Fibroblast of lung (primary cell): ENCODE results near the gene SORL1-AS1.

Source experiments
- DNase-seq, 2 donors: peaks; one replicate each; pipeline versions ENCODE4 v3.0.0 to v3.0.0-alpha.2; 2010; ENCODE audit warnings: low read depth in 2 of 2
- H2AFZ ChIP-seq: 2 replicates; pipeline ENCODE4 v1.5.1; 2012; ENCODE audit warnings: low read length, control low read depth, inconsistent platforms
- H3K27ac ChIP-seq: 2 replicates; pipeline ENCODE4 v1.5.1; 2011; ENCODE audit warnings: low read length, control low read depth; ENCODE audit not compliant: insufficient read depth
- H3K27me3 ChIP-seq: 2 replicates; pipeline ENCODE4 v1.5.1; 2011; ENCODE audit warnings: mild to moderate bottlenecking, low read length; ENCODE audit not compliant: control insufficient read depth, insufficient read depth
- H3K36me3 ChIP-seq: 2 replicates; pipeline ENCODE4 v1.5.1; 2011; ENCODE audit warnings: low read length; ENCODE audit not compliant: control insufficient read depth, insufficient read depth
- H3K4me1 ChIP-seq: 2 replicates; pipeline ENCODE4 v1.5.1; 2011; ENCODE audit warnings: low read length; ENCODE audit not compliant: control insufficient read depth, insufficient read depth; ENCODE audit errors: extremely low read depth
- H3K4me2 ChIP-seq: 2 replicates; pipeline ENCODE4 v1.5.1; 2011; ENCODE audit warnings: low read length, control low read depth; ENCODE audit not compliant: insufficient read depth; ENCODE audit errors: extremely low read depth
- H3K4me3 ChIP-seq, 4 experiments: fragments of 200-600 bp in 1 of 4; sonication (generic) in 1 of 4; replicated peaks in 1 of 4; 2 replicates each; pipeline ENCODE4 v1.5.1; 2011 to 2016; ENCODE audit warnings: low read length in 4 of 4, low read depth in 3 of 4, mild to moderate bottlenecking in 3 of 4, control low read depth in 2 of 4, inconsistent platforms in 1 of 4, mixed read lengths in 1 of 4; ENCODE audit not compliant: insufficient read depth in 1 of 4; ENCODE audit errors: control extremely low read depth in 1 of 4
- H3K79me2 ChIP-seq: 2 replicates; pipeline ENCODE4 v1.5.1; 2012; ENCODE audit warnings: mild to moderate bottlenecking, low read length, inconsistent platforms; ENCODE audit not compliant: control insufficient read depth, insufficient read depth
- H3K9ac ChIP-seq: 2 replicates; pipeline ENCODE4 v1.5.1; 2011; ENCODE audit warnings: mild to moderate bottlenecking, low read length, control low read depth; ENCODE audit not compliant: insufficient read depth
- H3K9me3 ChIP-seq: 2 replicates; pipeline ENCODE4 v1.5.1; 2012; ENCODE audit warnings: low read depth, low read length; ENCODE audit not compliant: control insufficient read depth, insufficient read depth
- H4K20me1 ChIP-seq: 2 replicates; pipeline ENCODE4 v1.5.1; 2011; ENCODE audit warnings: low read length; ENCODE audit not compliant: control insufficient read depth, insufficient read depth; ENCODE audit errors: extremely low read depth
- CTCF ChIP-seq, 2 donors: IDR thresholded peaks in 1 of 2; conservative IDR thresholded peaks in 1 of 2; 1 replicate in 1 of 2; 2 replicates in 1 of 2; pipeline ENCODE4 v1.5.1; 2011 to 2012; ENCODE audit warnings: low read length in 2 of 2, control low read depth in 1 of 2, inconsistent platforms in 1 of 2, low read depth in 1 of 2, mild to moderate bottlenecking in 1 of 2
- EZH2 ChIP-seq: IDR thresholded peaks from 2 replicates; pipeline ENCODE4 v1.5.1; 2012; ENCODE audit warnings: low read length, control low read depth, mild to moderate bottlenecking; ENCODE audit errors: missing control alignments

Gene SORL1-AS1

DNA sequence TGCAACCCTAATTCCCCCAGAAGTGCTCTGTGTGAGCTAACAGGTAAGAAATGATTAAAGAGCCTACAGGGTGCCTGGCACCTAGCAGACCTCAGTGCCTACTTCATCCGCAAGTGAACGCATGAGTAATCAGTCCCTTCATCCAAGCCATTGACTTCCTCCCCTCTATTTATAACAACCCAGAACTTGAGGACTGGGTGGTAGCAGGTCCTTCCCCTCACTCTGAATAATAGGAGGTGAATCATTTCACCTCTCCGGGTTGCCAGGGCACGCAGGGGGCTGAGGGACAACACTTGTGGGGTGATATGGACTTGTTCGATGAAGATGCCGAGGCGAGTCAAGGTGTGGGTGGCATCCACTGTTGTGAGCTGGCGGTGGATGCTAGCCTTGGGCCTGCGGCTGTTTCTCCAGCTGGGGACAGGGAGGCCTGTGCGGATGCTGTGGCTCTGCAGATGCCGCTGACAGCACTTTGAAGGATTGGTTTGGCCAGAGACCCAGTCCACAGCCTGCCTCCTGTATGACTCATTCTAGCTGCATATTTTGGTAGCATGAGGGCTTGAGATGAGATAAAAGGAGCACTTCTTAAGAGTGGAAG, 11.7 kb upstream of the SORL1-AS1 start:
- Histone ChIP-seq H3K27ac (no peak overlapping the region), H2AFZ (no peak overlapping the region)

GRCh38 chr11:121463689-121464335, 11.0 kb upstream of the SORL1-AS1 start:
- Histone ChIP-seq H2AFZ (no peak overlapping the region), H3K4me1 (peaks cover 19% of the 10 kb centered on the region), H3K27me3 (no peaks in the 10 kb centered on the region), H3K79me2 (no peaks in the 10 kb centered on the region), H3K36me3 (no peaks in the 10 kb centered on the region), H3K27ac (no peak overlapping the region), H3K4me3 (no peak overlapping the region), H4K20me1 (no peaks in the 10 kb centered on the region), H3K9ac (no peak overlapping the region), H3K9me3 (no peaks in the 10 kb centered on the region), H3K4me2 (peak overlapping the region; percentile 62)
- DNase-seq, result no peak
- TF ChIP-seq CTCF (conservative IDR thresholded peaks at IDR 0.05 in 1 of 2, IDR thresholded peaks at IDR 0.05 in 1 of 2; ENCODE audit: low read depth in 1 of 2, low read length in 2 of 2) (no peak), EZH2 (no peak)

More for the DNA sequence above, 11.7 kb upstream of the SORL1-AS1 start:
- Histone ChIP-seq H3K4me2 (peak overlapping the region; percentile 62), H3K4me1 (peaks cover 19% of the 10 kb centered on the region), H3K9me3 (no peaks in the 10 kb centered on the region), H3K79me2 (no peaks in the 10 kb centered on the region), H3K36me3 (no peaks in the 10 kb centered on the region), H4K20me1 (no peaks in the 10 kb centered on the region), H3K9ac (no peak overlapping the region), H3K27me3 (no peaks in the 10 kb centered on the region), H3K4me3 (no peak overlapping the region)
- DNase-seq, result peak; percentile 85 to 97
- no peak for TF ChIP-seq CTCF (conservative IDR thresholded peaks at IDR 0.05 in 1 of 2, IDR thresholded peaks at IDR 0.05 in 1 of 2; ENCODE audit: low read depth in 1 of 2, low read length in 2 of 2)
- no peak for TF ChIP-seq EZH2

DNA sequence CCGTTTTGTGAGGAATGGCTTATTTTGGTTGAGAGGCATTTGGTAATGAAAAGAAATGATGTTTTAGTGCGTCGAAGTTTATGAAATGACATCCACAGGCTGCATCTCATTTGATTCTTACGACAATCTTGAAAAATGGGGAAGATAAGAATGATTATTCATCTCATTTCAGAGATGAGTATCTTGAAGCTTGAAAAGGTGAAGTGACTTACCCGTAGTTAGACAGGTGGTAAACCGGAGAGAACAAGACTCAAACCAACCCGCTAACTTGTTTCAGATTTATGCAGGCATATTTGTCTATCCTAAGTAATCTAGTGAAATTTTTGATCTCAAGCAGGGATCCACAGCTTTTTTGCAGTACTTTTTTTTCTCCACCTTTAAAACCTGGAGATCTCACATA, 9.1 kb upstream of the SORL1-AS1 start:
- Histone ChIP-seq H3K79me2 (no peaks in the 10 kb centered on the region), H4K20me1 (no peaks in the 10 kb centered on the region), H3K4me1 (peaks cover 17% of the 10 kb centered on the region), H3K27me3 (no peaks in the 10 kb centered on the region), H3K36me3 (no peaks in the 10 kb centered on the region), H3K4me3 (no peak overlapping the region), H3K9me3 (no peaks in the 10 kb centered on the region), H2AFZ (no peak overlapping the region), H3K9ac (no peak overlapping the region), H3K27ac (no peak overlapping the region), H3K4me2 (no peak overlapping the region)
- no peak for TF ChIP-seq EZH2
- TF ChIP-seq CTCF (conservative IDR thresholded peaks at IDR 0.05 in 1 of 2, IDR thresholded peaks at IDR 0.05 in 1 of 2; ENCODE audit: low read depth in 1 of 2, low read length in 2 of 2), result no peak
- no peak for DNase-seq
